SU-DHL-6 (cell line): ENCODE results near the gene ERVV-1.

Source experiments
- CTCF ChIP-seq: fragments of 200-600 bp; sonication (generic); IDR thresholded peaks from one replicate; pipeline ENCODE4 v1.5.1; 2017; ENCODE audit warnings: antibody characterized with exemption, mild to moderate bottlenecking, low read length, moderate library complexity; ENCODE audit not compliant: insufficient read depth, poor library complexity, severe bottlenecking
- EZH2phosphoT487 ChIP-seq: fragments of 200-600 bp; sonication (generic), shearing (Covaris generic); conservative IDR thresholded peaks from 2 replicates; pipeline ENCODE4 v1.6.1; 2018; ENCODE audit warnings: mild to moderate bottlenecking, antibody characterized with exemption, low read length, moderate library complexity, mixed read lengths

GRCh38 chr19:52987221-52987620 is 26.5 kb upstream of the ERVV-1 start:
- TF ChIP-seq CTCF (no peak), EZH2phosphoT487 (no peak)
